Stimulated activated CD4-positive, alpha-beta T cell treated with anti-CD3 and anti-CD28 coated beads, Interleukin-1b, Interleukin-23, amount 100 ng/mL, for 24 hours (primary cell): ENCODE data around the gene CBX8.
A peak's percentile ranks its signal among the peaks of the same experiment; 100 is the strongest.
"Not testable (repeated sequence)": the region's sequence is repeated elsewhere in the genome, so short reads cannot be mapped to it uniquely, and the experiment has no call there.

Experiments used
- DNase-seq, 4 experiments: peaks; one replicate each; pipeline ENCODE4 v3.0.0-alpha.2; 2020; ENCODE audit warnings: low read depth in 4 of 4, low spot score in 1 of 4

Gene CBX8

DNA sequence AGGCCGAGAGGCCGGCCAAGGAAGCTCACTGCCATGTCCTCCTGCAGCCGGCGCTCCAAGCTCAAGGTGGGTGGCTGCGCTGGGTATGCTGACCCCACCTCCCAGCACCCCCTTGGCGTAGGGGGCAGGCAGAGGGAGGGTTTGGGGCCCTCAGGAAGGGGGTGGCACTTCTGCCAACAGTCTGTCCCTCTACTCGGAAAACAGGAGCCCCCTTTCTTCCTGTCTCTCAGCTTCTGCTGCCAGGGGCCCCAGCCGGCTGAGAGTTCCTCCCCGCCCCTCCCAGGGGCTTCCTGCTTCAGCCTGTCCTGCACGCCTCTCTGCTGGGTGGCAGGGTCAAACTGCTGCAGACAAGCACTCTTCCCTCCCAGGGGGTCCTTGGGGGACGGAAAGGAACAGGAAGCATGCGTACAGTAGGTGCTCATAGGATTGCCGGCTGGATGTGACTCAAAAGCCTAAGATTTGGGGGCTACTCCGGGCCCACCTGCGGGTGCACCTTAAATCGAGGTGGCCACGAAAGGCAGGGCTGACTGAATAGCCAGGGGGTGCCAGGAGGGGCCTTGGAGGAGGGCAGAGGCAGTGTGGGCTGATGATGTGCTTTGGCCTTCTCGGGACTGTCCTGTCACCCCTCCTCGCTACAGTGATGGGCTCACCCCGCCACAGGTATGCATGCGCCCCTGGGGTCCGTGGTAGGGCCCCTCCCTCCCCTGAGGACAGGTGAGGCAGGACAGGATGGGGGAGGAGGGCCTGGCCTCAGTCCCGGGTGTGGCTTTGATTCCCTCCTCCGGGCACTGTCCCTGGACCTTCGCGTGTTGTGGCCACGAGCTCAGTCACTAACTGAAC lies 14.9 kb downstream of the CBX8 start:
- no peak for DNase-seq

DNA sequence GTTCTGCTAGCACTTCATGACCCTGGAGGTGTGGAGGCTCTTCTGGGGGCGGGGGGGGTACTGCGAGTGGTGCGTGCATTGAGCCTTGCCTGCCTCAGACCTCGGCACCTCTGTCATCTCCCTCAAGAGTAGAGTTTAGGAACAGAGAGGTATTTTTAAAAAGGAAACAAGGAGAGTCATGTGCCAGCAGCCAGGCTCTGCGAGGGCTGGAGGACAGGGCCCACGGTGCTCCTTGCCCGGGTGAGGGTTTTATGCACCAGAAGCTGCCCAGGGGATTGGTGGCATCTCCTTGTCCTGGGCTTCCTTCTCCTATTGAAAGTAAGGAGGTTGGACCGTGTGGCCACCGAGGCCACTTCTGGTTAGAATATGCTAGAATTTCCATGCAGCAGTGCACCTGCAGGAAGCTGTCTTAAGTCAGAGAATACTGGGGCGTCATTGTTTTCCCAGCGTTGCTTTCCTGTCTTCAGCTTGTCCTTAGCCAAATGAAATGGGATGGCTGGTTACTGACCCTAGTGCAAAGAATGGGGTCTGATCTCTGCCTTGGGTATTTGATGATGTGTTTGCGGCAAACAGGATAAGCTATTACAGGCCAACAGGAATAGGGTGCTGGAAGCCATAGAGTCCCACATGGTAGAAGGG lies 15.7 kb downstream of the CBX8 start:
- DNase-seq = no peak

DNA sequence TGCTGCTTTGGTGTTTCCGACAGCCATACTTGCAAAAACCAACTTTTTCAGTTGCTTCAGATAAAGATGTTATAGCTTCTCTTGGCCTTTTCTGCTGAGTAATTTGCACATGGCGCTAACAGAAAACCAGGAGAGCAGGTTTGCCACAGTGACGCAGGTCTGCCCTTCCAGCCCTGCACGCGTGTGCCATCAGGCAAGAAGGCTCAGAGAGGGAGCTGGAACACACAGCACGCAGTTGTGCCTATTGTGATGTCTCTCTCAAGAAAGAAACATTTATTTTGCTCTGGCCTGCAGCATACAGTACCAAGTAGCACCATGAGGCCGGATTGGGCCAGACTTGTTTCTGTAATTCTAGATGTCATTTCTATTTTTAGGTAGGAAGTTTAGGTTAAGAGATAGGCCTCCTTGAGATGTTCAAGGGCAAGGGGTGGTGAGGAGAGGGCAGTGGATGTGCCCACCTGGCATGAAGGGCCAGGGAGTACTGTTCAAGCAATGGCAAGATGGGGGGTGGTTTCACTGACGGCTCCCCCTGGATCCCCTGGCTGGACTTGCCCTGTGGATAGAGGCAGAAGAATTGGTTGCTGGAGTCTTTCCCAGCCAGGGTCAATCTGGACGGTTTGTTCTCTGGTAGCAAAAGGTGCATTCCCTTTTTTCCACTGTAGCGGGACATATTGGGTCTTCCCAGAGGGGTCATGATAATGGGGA lies 17.1 kb downstream of the CBX8 start:
- no peak for DNase-seq

DNA sequence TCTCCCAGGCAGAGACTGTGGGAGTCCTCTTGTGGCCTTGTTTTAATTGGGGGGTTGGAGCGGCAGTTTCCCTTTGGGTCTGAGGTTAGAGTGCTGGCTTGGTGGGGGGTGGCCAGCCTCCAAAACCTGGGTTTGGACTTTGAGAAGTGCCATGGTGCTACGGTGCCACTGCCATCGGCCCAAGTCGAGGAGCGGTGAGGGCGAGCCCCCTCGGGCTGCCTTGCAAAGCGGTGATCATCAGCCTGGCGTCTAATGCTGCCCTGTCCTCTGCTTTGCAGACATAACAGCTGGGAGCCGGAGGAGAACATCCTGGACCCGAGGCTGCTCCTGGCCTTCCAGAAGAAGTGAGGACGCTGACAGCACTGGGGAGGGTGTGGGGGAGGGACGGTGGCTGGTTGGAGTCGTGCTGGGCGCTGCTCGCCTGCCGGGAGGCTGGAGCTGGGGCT lies 17.8 kb downstream of the CBX8 start:
- DNase-seq = no peak

DNA sequence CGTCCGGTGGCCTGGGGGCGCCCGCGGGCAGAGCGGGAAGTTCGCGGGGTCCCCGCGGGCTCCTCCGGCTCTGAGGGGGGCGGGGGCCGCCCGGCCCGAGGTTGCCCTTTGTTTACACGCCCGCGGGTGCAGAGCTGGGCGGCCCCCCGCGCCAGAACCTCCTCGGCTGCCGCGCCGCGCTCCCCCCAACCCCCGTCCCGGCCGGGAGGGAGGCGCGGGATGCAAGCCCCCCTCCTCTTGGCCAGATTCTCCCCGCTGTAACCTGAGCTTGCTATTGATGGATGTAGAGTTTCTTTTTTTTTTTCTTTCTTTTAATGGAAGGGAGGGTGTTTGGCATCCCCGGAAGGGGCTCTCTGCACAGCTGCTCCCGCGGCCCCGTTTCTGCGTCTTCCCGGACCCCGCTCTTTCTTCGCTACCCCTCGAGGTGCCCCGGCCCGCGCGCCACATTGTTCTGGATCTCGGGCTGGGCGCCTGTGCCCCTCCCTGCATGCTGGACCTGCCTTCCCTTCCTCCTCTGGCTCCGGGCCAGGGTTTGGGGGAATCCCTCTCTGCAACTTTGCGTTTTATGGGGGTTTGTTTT lies 18.3 kb downstream of the CBX8 start:
- DNase-seq = no peak

DNA sequence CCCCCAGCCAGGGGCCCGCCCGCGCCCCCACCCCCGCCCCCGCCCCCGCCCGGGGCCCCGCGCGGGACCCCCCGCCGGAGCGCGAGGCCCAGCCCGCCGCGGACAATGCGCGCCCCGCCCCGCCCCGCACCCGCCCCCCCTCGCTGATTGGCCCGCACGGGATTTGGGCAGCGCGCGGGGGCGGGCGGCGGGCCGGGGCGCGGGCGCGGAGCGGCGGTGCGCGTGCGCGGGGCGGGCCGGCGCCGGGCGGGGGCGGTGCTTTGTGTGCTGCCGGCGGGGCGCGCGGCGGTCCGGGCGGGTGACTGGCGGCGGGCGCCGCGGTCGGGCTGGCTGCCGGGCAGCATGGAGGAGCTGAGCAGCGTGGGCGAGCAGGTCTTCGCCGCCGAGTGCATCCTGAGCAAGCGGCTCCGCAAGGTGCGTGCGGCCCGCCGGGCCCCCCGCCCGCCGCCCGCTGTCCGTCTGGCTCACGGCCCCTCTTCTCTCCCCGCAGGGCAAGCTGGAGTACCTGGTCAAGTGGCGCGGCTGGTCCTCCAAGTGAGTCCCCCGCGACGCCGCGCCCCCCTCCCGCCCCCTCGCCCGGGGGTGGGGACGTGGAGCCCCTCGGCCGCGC lies 18.9 kb downstream of the CBX8 start, which contains the start of gene CBX2:
CBX2 (plus strand) TSS at position 255 of the 610 bp plus-strand sequence; CDS start at position 343, 88 bp downstream.
- peak; percentile 53 to 79 (median 72) for DNase-seq

DNA sequence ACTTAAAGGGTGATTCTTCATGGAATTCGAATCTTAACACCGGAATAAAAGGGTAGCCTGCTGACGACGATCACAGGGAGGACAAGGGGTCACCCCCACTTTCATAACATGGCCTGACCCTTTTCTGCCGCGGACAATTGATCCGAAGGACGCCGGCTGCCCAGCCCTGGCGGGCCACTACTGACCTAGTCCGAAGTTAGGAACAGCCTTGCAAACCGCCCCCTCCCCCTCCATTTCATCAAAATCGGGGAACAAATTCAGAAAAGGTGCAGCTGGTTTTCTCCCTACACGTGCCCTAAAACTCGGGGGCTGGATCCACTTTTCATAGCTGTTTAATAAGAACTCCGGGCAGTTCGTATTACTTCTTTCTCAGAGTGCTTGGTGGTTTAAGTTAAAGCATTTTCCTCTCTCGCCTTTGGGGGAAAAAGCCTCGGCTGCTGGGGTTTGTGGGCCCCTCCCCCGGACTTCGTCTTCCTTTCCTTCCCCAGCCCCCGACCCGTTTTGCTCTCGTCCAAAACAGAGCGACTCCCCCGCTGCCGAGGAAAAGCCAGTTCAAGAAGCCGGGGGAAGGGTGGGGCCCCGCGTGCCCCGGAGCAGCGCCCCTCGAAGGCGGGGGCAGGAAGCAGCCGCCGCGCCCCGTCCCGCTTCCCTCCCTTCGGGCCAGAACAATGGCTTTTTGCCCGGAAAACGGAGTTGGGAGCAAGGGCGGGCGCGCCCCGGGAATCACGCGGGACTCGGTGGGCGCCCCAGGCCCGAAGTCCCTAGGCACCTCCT lies 19.6 kb downstream of the CBX8 start:
- DNase-seq = no peak

DNA sequence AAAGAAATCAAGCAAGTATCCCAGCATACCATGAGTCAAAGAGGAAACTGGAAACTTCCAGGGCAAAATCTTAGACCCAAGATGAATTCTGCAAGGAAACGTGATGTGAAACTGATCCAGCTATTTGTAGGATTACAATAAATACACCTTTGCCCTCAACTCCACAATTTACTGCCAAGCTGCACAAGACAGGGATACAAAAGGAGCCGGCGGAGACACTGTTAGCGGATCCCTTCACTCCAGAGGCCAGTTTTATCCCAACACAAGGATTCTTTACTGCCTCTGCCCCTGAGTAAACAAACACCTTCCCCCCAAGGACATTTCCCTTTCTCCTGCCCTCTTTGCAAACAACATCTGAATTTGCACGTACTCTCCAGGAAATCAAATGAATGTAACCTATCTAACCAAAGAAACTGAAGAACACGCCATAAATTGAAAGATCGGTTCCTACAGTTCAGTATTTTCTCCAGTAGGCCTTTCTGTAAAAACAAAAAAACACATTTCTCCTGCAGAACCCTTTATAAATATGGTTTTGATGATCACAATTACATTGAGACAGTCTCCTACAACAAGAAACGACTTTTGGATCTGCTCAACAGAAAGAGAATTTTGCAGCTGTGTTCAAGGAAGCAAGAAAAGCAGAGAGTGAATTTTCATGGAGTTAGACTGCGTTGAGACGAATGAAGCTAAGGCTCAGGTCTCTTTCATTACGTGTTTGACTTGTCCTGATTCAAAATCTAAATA lies 20.3 kb downstream of the CBX8 start:
- DNase-seq = no peak

DNA sequence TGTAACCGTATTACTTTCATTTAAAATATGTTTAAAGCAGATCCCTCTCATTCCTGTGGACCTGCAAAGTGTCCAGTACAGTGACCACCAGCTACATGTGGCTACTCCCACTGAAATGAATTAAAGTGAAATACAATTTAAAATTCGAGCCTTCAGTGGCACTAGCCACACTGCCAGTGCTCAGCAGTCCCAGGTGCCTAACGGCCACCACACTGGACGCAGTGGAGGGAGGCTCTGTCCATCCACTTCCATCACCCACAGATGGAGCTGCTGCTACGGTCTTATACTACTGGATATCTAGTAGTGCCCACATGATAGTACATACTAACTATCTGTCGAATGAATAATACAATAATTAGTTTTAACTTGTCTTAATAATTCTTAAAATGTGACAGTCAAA lies 21.2 kb downstream of the CBX8 start:
- DNase-seq = no peak

DNA sequence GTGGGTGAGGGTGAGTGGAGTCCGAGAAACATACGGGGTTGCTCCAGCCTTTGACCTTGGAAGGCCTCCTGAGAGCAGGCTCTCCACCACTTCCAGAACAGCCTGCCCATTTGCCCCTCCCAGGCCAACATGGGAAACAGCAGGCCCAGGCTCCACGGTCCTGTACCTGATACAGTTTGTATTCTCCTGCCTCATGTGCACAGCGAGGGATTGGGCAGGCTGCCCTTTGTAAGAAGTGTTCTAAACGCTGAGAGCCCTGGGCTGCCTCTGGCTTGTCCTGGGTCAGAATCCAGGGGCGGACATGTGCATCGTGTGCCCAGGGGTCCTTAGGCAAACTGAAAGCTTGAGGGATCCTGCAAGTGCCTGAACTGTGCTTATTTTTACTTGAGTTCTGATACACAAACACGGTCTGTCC lies 22.3 kb downstream of the CBX8 start:
- no peak for DNase-seq

DNA sequence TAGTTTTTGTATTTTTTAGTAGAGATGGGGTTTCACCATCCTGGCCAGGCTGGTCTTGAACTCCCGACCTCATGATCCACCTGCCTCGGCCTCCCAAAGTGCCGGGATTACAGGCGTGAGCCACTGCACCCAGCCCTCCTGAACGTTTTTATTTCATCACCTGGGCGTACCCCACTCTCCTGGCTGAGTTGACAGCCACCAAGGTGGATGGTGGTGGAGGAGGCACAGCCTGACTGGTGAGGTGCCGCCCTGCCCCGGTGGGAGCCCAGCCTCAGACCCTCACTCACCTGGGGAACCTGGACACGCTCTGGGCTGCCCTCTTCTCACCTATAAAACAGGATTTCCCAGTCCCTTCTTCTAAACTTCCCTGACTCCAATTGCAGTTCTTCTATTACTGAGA lies 24.2 kb downstream of the CBX8 start:
- not testable (repeated sequence) for DNase-seq

DNA sequence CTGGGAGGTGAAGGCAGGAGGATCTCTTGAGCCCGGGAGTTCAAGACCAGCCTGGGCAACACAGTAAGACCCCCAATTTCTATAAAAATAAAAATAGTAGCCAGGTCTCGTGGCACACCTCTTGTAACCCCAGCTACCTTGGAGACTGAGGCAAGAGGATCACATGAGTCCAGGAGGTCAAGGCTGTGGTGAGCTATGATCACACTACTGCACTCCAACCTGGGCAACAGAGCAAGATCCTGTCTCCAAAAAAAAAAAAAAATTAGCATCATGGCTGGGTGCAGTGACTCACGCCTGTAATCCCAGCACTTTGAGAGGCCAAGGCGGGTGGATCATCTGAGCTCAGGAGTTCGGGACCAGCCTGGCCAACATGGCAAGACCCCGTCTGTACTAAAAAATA lies 25.6 kb downstream of the CBX8 start:
- DNase-seq = no peak

DNA sequence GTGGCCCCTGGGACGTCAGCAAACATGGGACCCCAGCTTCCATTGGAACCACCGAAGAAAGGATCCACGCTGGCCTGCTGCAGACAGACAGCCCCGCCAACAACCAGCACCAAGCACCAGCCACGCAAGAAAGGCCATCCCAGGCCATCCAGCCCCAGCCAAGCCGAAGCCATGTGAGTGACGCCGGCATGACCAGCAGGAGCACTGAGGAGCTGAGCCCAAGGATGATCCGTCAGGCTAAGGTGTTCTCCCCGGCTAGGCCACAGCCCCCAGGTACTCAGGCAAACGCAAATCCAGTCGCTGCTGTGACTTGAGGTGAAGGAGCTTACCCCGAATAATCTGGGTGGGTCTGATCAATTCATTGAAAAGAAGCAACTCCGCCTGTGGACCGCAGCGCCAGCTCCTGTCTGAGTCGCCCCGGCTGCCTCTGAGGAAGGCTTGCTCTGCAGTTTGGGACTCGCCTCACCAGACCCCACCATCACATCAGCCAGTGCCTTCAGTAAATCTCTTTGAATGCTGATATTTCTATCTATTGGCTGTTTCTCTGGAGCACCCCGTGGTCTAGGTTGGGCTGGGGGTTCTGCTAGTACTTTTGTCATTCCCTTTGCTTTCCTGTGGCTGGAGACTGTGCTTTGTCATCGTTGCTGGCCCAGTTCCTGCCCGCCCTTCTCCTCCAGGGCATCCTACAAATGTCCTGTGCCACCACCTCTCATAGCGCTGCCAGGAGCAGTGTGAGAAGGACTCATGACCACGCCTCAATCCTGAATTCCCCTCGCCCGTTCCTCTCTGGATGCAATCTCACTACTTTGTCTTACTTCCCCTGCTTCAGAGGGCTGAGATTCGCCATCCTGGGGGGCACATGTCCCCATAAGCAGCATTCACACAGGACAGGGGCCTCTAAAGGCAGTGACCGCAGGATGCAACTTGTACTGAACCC lies 27.0 kb downstream of the CBX8 start:
- DNase-seq = no peak

DNA sequence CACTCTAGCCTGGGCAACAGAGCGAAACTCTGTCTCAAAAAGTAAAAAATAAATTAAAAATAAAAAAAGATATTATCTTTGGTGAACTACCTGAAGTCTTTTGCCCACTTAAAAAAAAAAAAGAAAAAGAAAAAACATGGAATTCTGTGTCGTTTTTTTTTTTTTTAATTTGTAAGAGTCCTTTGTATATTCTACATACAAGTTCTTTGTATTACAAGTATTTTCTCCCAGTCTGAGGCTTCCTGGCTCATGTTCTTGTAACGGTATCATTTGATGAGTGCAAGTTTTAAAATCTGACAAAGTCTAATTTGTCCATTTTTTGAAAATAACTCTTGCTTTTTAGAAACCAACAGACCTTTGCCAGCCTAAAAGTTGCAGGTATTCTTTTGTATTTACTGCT lies 31.2 kb downstream of the CBX8 start:
- no peak for DNase-seq

DNA sequence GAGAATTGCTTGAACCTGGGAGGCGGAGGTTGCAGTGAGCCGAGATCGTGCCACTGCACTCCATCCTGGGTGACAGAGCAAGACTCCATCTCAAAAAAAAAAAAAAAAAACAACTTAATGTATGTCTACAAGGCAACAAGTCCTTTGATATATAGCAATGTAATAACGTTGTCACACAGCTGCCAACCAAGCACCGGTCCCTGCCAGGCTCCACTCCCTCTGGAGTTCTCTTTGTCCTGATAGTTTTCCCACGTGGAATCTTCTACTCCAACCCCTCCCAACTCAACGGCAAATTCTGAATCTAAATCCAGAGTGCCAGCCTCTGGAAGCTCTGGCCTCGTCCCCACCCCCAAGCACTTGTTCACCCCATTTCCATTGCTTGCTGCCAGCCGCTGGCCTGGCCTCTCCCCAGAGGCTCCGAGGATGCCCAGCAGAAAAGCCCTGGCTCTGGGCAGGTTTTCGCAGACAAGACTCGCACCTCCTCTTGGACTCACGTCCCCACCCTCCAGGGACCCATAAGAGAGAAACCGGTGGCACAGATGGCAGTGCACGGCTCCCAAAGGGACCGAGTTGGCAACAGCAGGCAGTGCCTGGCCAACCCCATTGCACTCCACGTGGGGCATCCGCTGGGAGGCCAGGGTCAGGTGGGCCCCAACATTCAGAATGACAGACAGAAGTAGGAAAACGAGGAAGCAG lies 34.8 kb downstream of the CBX8 start:
- no peak for DNase-seq

DNA sequence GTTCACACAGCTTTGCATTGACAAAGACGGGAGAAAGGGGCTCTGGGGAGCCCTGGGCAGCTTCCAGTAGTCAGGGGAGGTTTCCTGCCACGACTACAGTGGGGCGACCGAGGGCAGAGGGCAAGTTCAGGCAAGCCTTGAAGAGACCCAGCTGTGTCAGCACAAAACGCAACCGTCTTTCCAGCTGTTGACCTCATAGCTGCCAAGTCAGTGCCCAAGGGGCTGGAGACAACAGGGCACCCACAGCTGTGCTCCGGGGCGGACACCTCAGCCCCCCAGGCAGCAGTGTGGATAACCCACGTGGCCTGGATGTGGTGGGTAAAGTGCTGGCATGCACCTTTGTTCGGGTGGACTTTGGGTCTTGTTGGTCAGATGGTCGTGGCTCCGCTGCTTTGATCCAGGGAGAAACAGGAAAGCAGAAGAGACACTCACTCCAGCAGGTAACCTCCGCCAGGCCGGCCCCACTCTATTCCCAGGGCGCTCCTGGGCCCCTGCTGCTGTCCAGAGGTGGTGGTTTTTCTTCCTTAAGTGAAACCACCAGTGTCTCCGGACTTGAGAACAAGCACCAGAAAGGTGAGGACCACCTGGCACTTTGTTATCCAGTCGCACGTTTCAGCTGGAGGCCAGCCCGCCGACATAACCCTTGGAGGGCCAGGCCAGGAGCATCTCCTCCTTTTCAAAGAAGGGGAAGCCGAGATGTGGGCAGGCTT lies 36.5 kb downstream of the CBX8 start:
- no peak for DNase-seq

DNA sequence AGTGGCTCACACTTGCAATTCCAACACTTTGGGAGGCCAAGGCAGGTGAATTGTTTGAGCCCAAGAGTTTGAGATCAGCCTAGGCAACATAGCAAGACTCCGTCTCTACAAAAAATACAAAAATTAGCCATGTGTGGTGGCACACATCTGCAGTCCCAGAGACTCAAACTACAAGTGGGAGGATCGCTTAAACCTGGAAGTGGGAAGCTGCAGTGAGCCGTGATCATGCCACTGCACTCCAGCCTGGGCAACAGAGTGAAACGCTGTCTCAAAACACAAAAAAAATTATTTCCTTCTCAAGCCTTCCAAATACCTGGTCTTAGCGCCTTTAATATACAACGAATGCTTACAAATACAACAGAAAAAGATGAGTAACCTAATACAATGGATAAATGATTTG lies 38.6 kb downstream of the CBX8 start:
- DNase-seq = no peak
